Astrocyte of the spinal cord (primary cell): ENCODE data around the gene PTPRD.

Source experiments
- DNase-seq: peaks from one replicate; pipeline ENCODE4 v3.0.0; 2011; ENCODE audit warnings: low read depth, low spot score
- H3K4me3 ChIP-seq: 2 replicates; pipeline ENCODE4 v1.5.1; 2011; ENCODE audit warnings: low read depth, mild to moderate bottlenecking, low read length, moderate library complexity
- in situ Hi-C: cut with HindIII; loops from 2 replicates; pipeline ENCODE4 v1.10.0; 2017; ENCODE audit warnings: low sequenced_read_pairs
- TF ChIP-seq, protein P1 (sequence below): IDR thresholded peaks from 2 replicates; pipeline ENCODE4 v1.5.1; 2012; ENCODE audit warnings: low read depth, mild to moderate bottlenecking, low read length, inconsistent platforms

Gene PTPRD

DNA sequence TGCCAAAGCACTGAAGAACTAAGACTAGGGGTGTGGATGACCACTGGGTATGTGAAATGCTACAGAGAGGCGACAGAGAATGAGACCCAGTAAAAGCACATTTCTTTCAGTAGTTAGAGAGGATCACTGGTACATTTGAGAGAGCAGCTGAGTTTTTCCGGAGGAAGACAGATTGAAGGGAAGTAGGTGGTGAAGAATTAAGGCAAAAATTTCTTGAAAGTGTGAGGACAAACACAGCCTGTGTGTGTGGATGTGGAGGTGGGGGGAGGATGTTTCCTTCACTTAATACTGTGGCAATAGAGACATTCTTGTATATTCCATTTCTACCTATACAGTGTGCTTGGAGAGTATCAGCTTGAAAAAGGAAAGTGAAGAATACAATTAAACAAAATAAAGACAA, 1942.1 kb downstream of the PTPRD start:
- no peak overlapping the region for H3K4me3 ChIP-seq
- TF ChIP-seq, protein P1, sequence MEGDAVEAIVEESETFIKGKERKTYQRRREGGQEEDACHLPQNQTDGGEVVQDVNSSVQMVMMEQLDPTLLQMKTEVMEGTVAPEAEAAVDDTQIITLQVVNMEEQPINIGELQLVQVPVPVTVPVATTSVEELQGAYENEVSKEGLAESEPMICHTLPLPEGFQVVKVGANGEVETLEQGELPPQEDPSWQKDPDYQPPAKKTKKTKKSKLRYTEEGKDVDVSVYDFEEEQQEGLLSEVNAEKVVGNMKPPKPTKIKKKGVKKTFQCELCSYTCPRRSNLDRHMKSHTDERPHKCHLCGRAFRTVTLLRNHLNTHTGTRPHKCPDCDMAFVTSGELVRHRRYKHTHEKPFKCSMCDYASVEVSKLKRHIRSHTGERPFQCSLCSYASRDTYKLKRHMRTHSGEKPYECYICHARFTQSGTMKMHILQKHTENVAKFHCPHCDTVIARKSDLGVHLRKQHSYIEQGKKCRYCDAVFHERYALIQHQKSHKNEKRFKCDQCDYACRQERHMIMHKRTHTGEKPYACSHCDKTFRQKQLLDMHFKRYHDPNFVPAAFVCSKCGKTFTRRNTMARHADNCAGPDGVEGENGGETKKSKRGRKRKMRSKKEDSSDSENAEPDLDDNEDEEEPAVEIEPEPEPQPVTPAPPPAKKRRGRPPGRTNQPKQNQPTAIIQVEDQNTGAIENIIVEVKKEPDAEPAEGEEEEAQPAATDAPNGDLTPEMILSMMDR, result no peak
- DNase-seq, result no peak
- in situ Hi-C loops, result no loop called here

DNA sequence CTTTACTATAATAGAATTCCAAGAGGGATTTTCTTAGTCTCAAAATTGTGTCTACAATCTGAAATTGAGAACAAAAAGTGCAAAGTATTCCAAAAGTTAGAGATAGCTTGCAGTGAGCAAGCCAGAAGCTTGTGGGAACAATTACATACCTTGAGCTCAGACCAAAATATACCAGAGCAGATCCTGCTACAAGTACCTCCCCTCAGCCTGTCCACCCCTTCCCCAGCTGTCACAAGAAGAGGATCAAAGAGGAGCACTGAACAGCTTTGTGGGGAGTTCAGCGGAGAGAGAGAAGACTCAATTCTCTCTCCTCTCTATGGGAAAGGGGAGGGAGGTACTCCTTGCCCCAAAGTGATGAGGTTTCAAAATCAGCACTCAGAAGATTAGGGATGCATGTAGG, 1944.1 kb downstream of the PTPRD start:
- TF ChIP-seq, protein P1, result no peak
- no peak overlapping the region for H3K4me3 ChIP-seq
- in situ Hi-C loops, result no loop called here
- DNase-seq, result no peak

GRCh38 chr9:8668231-8668630, 1944.6 kb downstream of the PTPRD start:
- in situ Hi-C loops, result no loop called here
- DNase-seq, result no peak
- no peak overlapping the region for H3K4me3 ChIP-seq
- TF ChIP-seq, protein P1, result no peak

GRCh38 chr9:8666060-8666459, 1946.7 kb downstream of the PTPRD start:
- DNase-seq, result no peak
- no peak overlapping the region for H3K4me3 ChIP-seq
- in situ Hi-C loops, result no loop called here
- TF ChIP-seq, protein P1, result no peak

- peak; percentile 83 for DNase-seq
- TF ChIP-seq, protein P1, result no peak
- in situ Hi-C loops, result no loop called here
- H3K4me3 ChIP-seq, result no peak overlapping the region
Measured at GRCh38 chr9:8660383-8660782, 1952.4 kb downstream of the PTPRD start.

DNA sequence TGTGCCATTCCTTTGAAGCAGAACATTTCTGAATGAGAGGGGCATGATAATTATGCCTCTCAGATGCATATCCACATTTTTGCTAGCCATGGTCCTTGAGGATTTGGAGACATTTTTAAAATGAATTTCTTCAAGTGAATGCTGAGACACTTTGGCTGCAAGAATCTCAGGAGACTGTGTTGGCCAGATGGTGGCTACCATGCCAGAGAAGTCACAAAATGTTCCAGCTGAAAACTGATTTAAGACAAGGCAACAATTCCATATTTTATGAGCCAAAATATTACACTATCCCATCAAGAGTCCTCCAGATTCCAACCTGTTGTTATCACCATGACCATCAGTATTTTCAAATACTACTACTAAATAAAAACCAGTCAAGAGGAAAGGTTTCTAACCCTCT, 1953.7 kb downstream of the PTPRD start:
- no peak for DNase-seq
- no peak overlapping the region for H3K4me3 ChIP-seq
- TF ChIP-seq, protein P1, result no peak
- in situ Hi-C loops, result no loop called here

DNA sequence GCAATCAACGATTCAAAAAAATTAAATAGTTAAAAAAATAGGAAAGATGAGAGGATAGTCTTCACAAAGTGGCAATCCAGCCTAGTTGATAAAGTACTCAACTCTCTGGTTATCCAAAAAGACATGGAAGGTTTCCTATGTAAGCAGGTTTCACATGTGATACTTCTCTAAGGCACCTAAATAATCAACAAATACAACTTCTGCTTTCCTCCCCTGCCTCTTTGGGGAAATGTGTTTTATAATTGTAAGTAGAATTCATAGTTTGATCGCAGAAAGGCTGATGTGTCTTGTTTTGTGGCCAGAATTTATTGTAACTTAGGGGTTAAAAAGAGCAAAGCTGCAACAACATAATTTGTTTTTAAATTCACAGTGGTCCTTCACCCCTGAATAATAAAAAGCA, 1957.7 kb downstream of the PTPRD start:
- in situ Hi-C loops, result no loop called here
- no peak for DNase-seq
- no peak overlapping the region for H3K4me3 ChIP-seq
- TF ChIP-seq, protein P1, result no peak
